Cardiac muscle cell (in vitro differentiated cells and primary cell): Measurements from ENCODE around the gene THBS4. TPM values are rescaled to one million over a fixed set of nuclear protein-coding genes. Genes with fewer than 3 reads are reported as not detected.

Source experiments
- DNase-seq, 2 donors: peaks; one replicate each; pipeline versions ENCODE4 v3.0.0 to v3.0.0-alpha.2; 2010 to 2017; ENCODE audit warnings: low read depth in 1 of 2, low spot score in 1 of 2
- H3K27ac ChIP-seq: fragments of 200-600 bp; sonication (generic); 2 replicates; pipeline ENCODE4 v1.5.1; 2016
- H3K27me3 ChIP-seq: fragments of 200-600 bp; sonication (generic); 2 replicates; pipeline ENCODE4 v1.6.0; 2016; ENCODE audit warnings: control low read depth
- H3K36me3 ChIP-seq: fragments of 200-600 bp; sonication (generic); 2 replicates; pipeline ENCODE4 v1.5.1; 2016; ENCODE audit warnings: control low read depth
- H3K4me1 ChIP-seq: fragments of 200-600 bp; sonication (generic); 2 replicates; pipeline ENCODE4 v1.8.1; 2017; ENCODE audit warnings: low read depth, mild to moderate bottlenecking, mixed run types
- H3K4me3 ChIP-seq: fragments of 200-600 bp; sonication (generic); 2 replicates; pipeline ENCODE4 v1.5.1; 2016; ENCODE audit warnings: mild to moderate bottlenecking
- H3K9me3 ChIP-seq: fragments of 200-600 bp; sonication (generic); 2 replicates; pipeline ENCODE4 v1.5.1; 2017; ENCODE audit warnings: low read depth, mild to moderate bottlenecking, control low read depth
- CTCF ChIP-seq: IDR thresholded peaks from 2 replicates; pipeline ENCODE4 v1.5.1; 2012; ENCODE audit warnings: low read depth, mild to moderate bottlenecking, low read length
- polyA plus RNA-seq: library from polyadenylated mRNA; unstranded; fragments of >200 nt; fragmentation: Nextera tagmentation; extraction: Ambion mirVana; gene quantifications from 2 replicates; pipeline ENCODE4 v1.2.1, GENCODE V29; 2016
- total RNA-seq: library from RNA; depleted of rRNA; stranded (reverse); fragments of >200 nt; gene quantifications from 2 replicates; pipeline ENCODE4 v1.2.3, GENCODE V29; 2016

The THBS4 gene
- total and polyA plus RNA-seq, 2 experiments from 2014 or later = 27.2 to 35.7 TPM

GRCh38 chr5:80069918-80070318 lies 34.8 kb downstream of the THBS4 start:
- DNase-seq = peak in 1 of 2 donors; percentile 29
- H3K9me3 ChIP-seq = no peaks in the 10 kb centered on the region
- peak overlapping the region; percentile 47 for H3K27ac ChIP-seq
- no peaks in the 10 kb centered on the region for H3K4me1 ChIP-seq
- H3K4me3 ChIP-seq = no peak overlapping the region
- no peaks in the 10 kb centered on the region for H3K27me3 ChIP-seq
- TF ChIP-seq CTCF = no peak
- no peaks in the 10 kb centered on the region for H3K36me3 ChIP-seq

- no peak for TF ChIP-seq CTCF
- Histone ChIP-seq H3K4me1 (no peaks in the 10 kb centered on the region), H3K9me3 (no peaks in the 10 kb centered on the region), H3K27ac (no peak overlapping the region), H3K36me3 (no peaks in the 10 kb centered on the region), H3K27me3 (no peaks in the 10 kb centered on the region), H3K4me3 (no peak overlapping the region)
- no peak for DNase-seq
Observed at GRCh38 chr5:80070338-80071056, 35.3 kb downstream of the THBS4 start.

- no peaks in the 10 kb centered on the region for H3K36me3 ChIP-seq
- H3K27me3 ChIP-seq = no peaks in the 10 kb centered on the region
- H3K27ac ChIP-seq = no peak overlapping the region
- no peaks in the 10 kb centered on the region for H3K9me3 ChIP-seq
- no peak overlapping the region for H3K4me3 ChIP-seq
- no peak for DNase-seq
- peaks cover 4% of the 10 kb centered on the region for H3K4me1 ChIP-seq
- TF ChIP-seq CTCF = no peak
Observed at GRCh38 chr5:80071510-80072021, 36.4 kb downstream of the THBS4 start.

GRCh38 chr5:80072103-80073073 lies 37.2 kb downstream of the THBS4 start:
- no peak overlapping the region for H3K4me3 ChIP-seq
- H3K36me3 ChIP-seq = no peaks in the 10 kb centered on the region
- no peak for TF ChIP-seq CTCF
- no peak overlapping the region for H3K27ac ChIP-seq
- DNase-seq = no peak
- peaks cover 11% of the 10 kb centered on the region for H3K4me1 ChIP-seq
- H3K9me3 ChIP-seq = no peaks in the 10 kb centered on the region
- no peaks in the 10 kb centered on the region for H3K27me3 ChIP-seq

- Histone ChIP-seq H3K4me1 (peaks cover 11% of the 10 kb centered on the region), H3K36me3 (no peaks in the 10 kb centered on the region), H3K4me3 (no peak overlapping the region), H3K27me3 (no peaks in the 10 kb centered on the region), H3K27ac (peak overlapping the region; percentile 50), H3K9me3 (no peaks in the 10 kb centered on the region)
- DNase-seq = no peak
- TF ChIP-seq CTCF = no peak
Observed at GRCh38 chr5:80076131-80077050, 41.2 kb downstream of the THBS4 start.
